Endothelial cell of umbilical vein (primary cell): ENCODE measurements around the gene FGA. TPM values are rescaled to one million over a fixed set of nuclear protein-coding genes. Genes with fewer than 3 reads are reported as not detected.

Experiments used
- BruUV-seq: library from RNA; stranded (reverse); fragments of 400-500 nt; replicated peaks from 2 replicates; lab custom pipeline; 2021; lab: Mats Ljungman, UMichigan
- CTCF ChIA-PET: fragments of 300-600, 350-600 bp; sonication (Branson Sonifier 250); formaldehyde crosslinking; loops from one replicate; lab custom pipeline; 2021; ENCODE audit warnings: antibody characterized with exemption, inconsistent platforms; lab: Charles Lee
- POLR2A ChIA-PET: fragments of 300-600, 350-600 bp; sonication (Branson Sonifier 250); formaldehyde crosslinking; loops from one replicate; lab custom pipeline; 2021; ENCODE audit warnings: antibody characterized with exemption, inconsistent platforms; lab: Charles Lee
- DNase-seq: peaks from one replicate; pipeline ENCODE4 v3.0.0-alpha.2; 2011; ENCODE audit warnings: low read depth, low spot score
- FAIRE-seq: peaks from 2 replicates; lab custom pipeline; 2011; peaks lifted over from hg19 to GRCh38; lab: Jason Lieb, UNC
- H2AFZ ChIP-seq: 2 replicates; pipeline ENCODE4 v1.6.0; 2012; ENCODE audit warnings: low read depth, low read length, control low read depth, inconsistent platforms
- H3K27ac ChIP-seq: 2 replicates; pipeline ENCODE4 v1.5.1; 2011; ENCODE audit warnings: low read depth, mild to moderate bottlenecking, control low read depth, low read length, moderate library complexity; ENCODE audit not compliant: insufficient read depth
- H3K27me3 ChIP-seq, 2 experiments: 2 replicates each; pipeline versions ENCODE4 v1.6.0 to v1.6.1; 2011; ENCODE audit warnings: low read length in 2 of 2, mixed read lengths in 1 of 2; ENCODE audit not compliant: control insufficient read depth in 2 of 2, insufficient read depth in 2 of 2
- H3K36me3 ChIP-seq, 2 experiments: 2 replicates in 1 of 2; 3 replicates in 1 of 2; pipeline ENCODE4 v1.5.1; 2011; ENCODE audit warnings: low read length in 2 of 2, mild to moderate bottlenecking in 1 of 2, moderate library complexity in 1 of 2; ENCODE audit not compliant: control insufficient read depth in 2 of 2, insufficient read depth in 2 of 2; ENCODE audit errors: extremely low read depth in 1 of 2
- H3K4me1 ChIP-seq: 3 replicates; pipeline ENCODE4 v1.5.1; 2011; ENCODE audit warnings: mild to moderate bottlenecking, low read length; ENCODE audit not compliant: control insufficient read depth, insufficient read depth; ENCODE audit errors: extremely low read depth
- H3K4me2 ChIP-seq: 2 replicates; pipeline ENCODE4 v1.6.1; 2011; ENCODE audit warnings: low read length, control low read depth, mixed read lengths; ENCODE audit not compliant: insufficient read depth
- H3K4me3 ChIP-seq, 3 experiments: fragments of 200-600 bp in 1 of 3; sonication (generic), shearing (Covaris generic) in 1 of 3; replicated peaks in 1 of 3; 2 replicates each; pipeline ENCODE4 v1.5.1; 2011 to 2016; ENCODE audit warnings: control low read depth in 3 of 3, low read length in 3 of 3, mild to moderate bottlenecking in 2 of 3, inconsistent platforms in 1 of 3, low read depth in 1 of 3, moderate library complexity in 1 of 3; ENCODE audit not compliant: insufficient read depth in 1 of 3
- H3K79me2 ChIP-seq: 2 replicates; pipeline ENCODE4 v1.6.0; 2012; ENCODE audit warnings: low read length, inconsistent platforms; ENCODE audit not compliant: control insufficient read depth, insufficient read depth
- H3K9ac ChIP-seq: replicated peaks from 2 replicates; pipeline ENCODE3; 2011; ENCODE audit warnings: low read length, control low read depth; ENCODE audit not compliant: insufficient read depth; ENCODE audit errors: extremely low read depth
- H3K9me1 ChIP-seq: replicated peaks from 3 replicates; pipeline ENCODE4 v1.6.0; 2011; ENCODE audit warnings: mild to moderate bottlenecking, low read length; ENCODE audit not compliant: control insufficient read depth, insufficient read depth; ENCODE audit errors: extremely low read depth
- H3K9me3 ChIP-seq: replicated peaks from 2 replicates; pipeline ENCODE4 v1.5.1; 2012; ENCODE audit warnings: low read length, inconsistent platforms; ENCODE audit not compliant: control insufficient read depth, insufficient read depth
- H4K20me1 ChIP-seq: replicated peaks from 2 replicates; pipeline ENCODE3; 2011; ENCODE audit warnings: mild to moderate bottlenecking, low read length; ENCODE audit not compliant: control insufficient read depth, insufficient read depth; ENCODE audit errors: extremely low read depth
- CTCF ChIP-seq, 2 donors: IDR thresholded peaks; 1 replicate in 1 of 2; 2 replicates in 1 of 2; pipeline ENCODE4 v1.5.1; 2011; ENCODE audit warnings: low read length in 2 of 2, mild to moderate bottlenecking in 2 of 2, moderate library complexity in 2 of 2, control low read depth in 1 of 2, inconsistent platforms in 1 of 2, low read depth in 1 of 2; ENCODE audit not compliant: insufficient read depth in 1 of 2; ENCODE audit errors: extremely low read depth in 1 of 2
- EZH2 ChIP-seq: IDR thresholded peaks from 2 replicates; pipeline ENCODE4 v1.6.1; 2012; ENCODE audit warnings: borderline replicate concordance, low read depth, mild to moderate bottlenecking, moderate library complexity, low read length, inconsistent platforms; ENCODE audit not compliant: severe bottlenecking
- FOS ChIP-seq: IDR thresholded peaks from 2 replicates; pipeline ENCODE4 v1.6.1; 2011; ENCODE audit warnings: mild to moderate bottlenecking, low read length, moderate library complexity, borderline replicate concordance; ENCODE audit not compliant: insufficient read depth
- GATA2 ChIP-seq: IDR thresholded peaks from 2 replicates; pipeline ENCODE4 v1.7.0; 2011; ENCODE audit warnings: low read depth, mild to moderate bottlenecking, moderate library complexity, mixed read lengths, low read length; ENCODE audit not compliant: insufficient read length, insufficient read depth
- JUN ChIP-seq: IDR thresholded peaks from 2 replicates; pipeline ENCODE4 v1.6.1; 2011; ENCODE audit warnings: borderline replicate concordance, low read depth; ENCODE audit not compliant: insufficient read length, insufficient read depth
- MYC ChIP-seq: IDR thresholded peaks from one replicate; pipeline ENCODE4 v1.6.1; 2011; ENCODE audit warnings: mild to moderate bottlenecking, low read depth, low read length
- POLR2A ChIP-seq: IDR thresholded peaks from 2 replicates; pipeline ENCODE4 v1.6.1; 2012; ENCODE audit warnings: low read depth, mild to moderate bottlenecking, control low read depth, low read length
- POLR2AphosphoS5 ChIP-seq: IDR thresholded peaks from 2 replicates; pipeline ENCODE4 v1.6.1; 2012; ENCODE audit warnings: low read depth, mild to moderate bottlenecking, control low read depth, low read length, moderate library complexity; ENCODE audit not compliant: insufficient read depth
- dilution Hi-C: fragments of 300-500 bp; cut with MboI; formaldehyde crosslinking; loops from one replicate; pipeline ENCODE4 v1.15.0; 2019; ENCODE audit warnings: low sequenced_read_pairs; ENCODE audit not compliant: extremely low pct_ligation_motif_present
- intact Hi-C: fragments of 100-400 bp; cut with micrococcal nuclease; formaldehyde crosslinking; loops from one replicate; pipeline ENCODE4 v1.10.0; 2022
- polyA plus RNA-seq, 4 experiments: library from polyadenylated mRNA; depleted of rRNA in 3 of 4; stranded (reverse) in 3 of 4; unstranded in 1 of 4; fragments of >200 nt; gene quantifications; 2 replicates each; pipeline versions ENCODE4 v1.2.1 to v1.2.3, GENCODE V29; 2011 to 2012; ENCODE audit warnings: missing spikeins in 1 of 4
- total RNA-seq: library from RNA; stranded (reverse); gene quantifications from 2 replicates; pipeline ENCODE4 v1.2.3, GENCODE V29; 2021
- TF ChIP-seq, protein P1 (sequence below): IDR thresholded peaks from 2 replicates; pipeline ENCODE4 v1.6.1; 2011; ENCODE audit not compliant: insufficient read depth, insufficient read length

The FGA gene
- total and polyA plus RNA-seq, 2 donors (not counting 3 experiments of a cell fraction or from before 2014, with no cell fraction given) = not detected

GRCh38 chr4:154585369-154586018, 5.0 kb downstream of the FGA start:
- ChIA-PET CTCF (interaction anchor here (1.0 kb wide), 2 partner anchors 15 to 33 kb away, joined by 3 read pairs; no protein-coding TSS in a partner anchor), POLR2A (no interaction called here)
- H3K79me2 ChIP-seq = no peaks in the 10 kb centered on the region
- no peak overlapping the region for H3K9ac ChIP-seq
- no peaks in the 10 kb centered on the region for H3K9me3 ChIP-seq
- H2AFZ ChIP-seq = no peak overlapping the region
- intact Hi-C loops (no loop called here), dilution Hi-C loops (no loop called here)
- no peaks in the 10 kb centered on the region for H3K36me3 ChIP-seq
- FAIRE-seq = no peak
- no peaks in the 10 kb centered on the region for H4K20me1 ChIP-seq
- peaks cover 0 to 4% of the 10 kb centered on the region in 2 experiments for H3K27me3 ChIP-seq
- no peaks in the 10 kb centered on the region for H3K4me1 ChIP-seq
- H3K4me3 ChIP-seq = no peak overlapping the region
- no peaks in the 10 kb centered on the region for H3K9me1 ChIP-seq
- no TSS peak for BruUV-seq
- no peak for DNase-seq
- no peak overlapping the region for H3K4me2 ChIP-seq
- H3K27ac ChIP-seq = no peak overlapping the region
- TF ChIP-seq, protein P1, sequence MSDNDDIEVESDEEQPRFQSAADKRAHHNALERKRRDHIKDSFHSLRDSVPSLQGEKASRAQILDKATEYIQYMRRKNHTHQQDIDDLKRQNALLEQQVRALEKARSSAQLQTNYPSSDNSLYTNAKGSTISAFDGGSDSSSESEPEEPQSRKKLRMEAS = no peak
- no peak for TF ChIP-seq FOS
- no peak for TF ChIP-seq JUN
- no peak for TF ChIP-seq MYC
- TF ChIP-seq CTCF (IDR thresholded peaks at IDR 0.05; ENCODE audit: extremely low read depth in 1 of 2, insufficient read depth in 1 of 2, low read depth in 1 of 2, low read length in 2 of 2) = no peak
- TF ChIP-seq GATA2 = no peak
- no peak for TF ChIP-seq EZH2
- TF ChIP-seq POLR2A = no peak
- TF ChIP-seq POLR2AphosphoS5 = no peak
